Spleen (tissue), 7 donors: ENCODE measurements around the gene RPGRIP1L.

Source experiments
- POLR2A ChIP-seq, 3 donors: fragments of 450-650 bp; IDR thresholded peaks; one replicate each; pipeline ENCODE4 v1.5.1; 2017; ENCODE audit warnings: antibody characterized with exemption in 3 of 3, mild to moderate bottlenecking in 1 of 3
- POLR2AphosphoS5 ChIP-seq, 3 donors: sonication (generic); formaldehyde crosslinking; IDR thresholded peaks; one replicate each; pipeline ENCODE4 v1.5.1; 2017; ENCODE audit warnings: antibody characterized with exemption in 3 of 3
- TF ChIP-seq, protein P1 (sequence below), 11 experiments: fragments of 200-600 bp in 7 of 11; fragments of 450-650 bp in 4 of 11; sonication (generic) in 4 of 11; IDR thresholded peaks in 8 of 11; conservative IDR thresholded peaks in 3 of 11; 1 replicate in 7 of 11; 2 replicates in 4 of 11; pipeline versions ENCODE4 v1.4.0 to v1.8.0; 2016 to 2021; ENCODE audit warnings: antibody characterized with exemption in 11 of 11, inconsistent platforms in 4 of 11, mild to moderate bottlenecking in 1 of 11
- donor health status: DM: no; HTN: no; CAD: no; lungs with moderate emphysema.
- donor health status: DM: no; HTN: no; CAD: no.
- donor health status: DM: no; HTN: no; CAD: no.

DNA sequence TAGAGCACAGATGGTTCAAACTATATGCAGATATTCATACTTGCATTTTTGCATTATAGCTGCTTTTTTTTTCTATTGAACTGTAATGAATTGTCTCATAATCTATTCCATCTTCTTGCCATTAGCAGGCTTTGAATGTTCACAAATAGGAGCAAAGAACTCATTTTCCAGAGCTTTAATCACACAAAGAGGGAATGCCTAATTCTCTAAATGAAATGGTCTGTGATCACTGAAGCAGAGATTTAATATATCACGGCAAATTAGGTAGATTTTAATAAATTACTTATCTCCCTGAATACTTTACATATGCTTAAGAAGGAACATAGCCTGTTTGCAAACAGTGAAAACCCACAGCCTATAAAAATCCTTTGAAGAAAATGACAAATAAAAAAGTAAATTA, 103.0 kb downstream of the RPGRIP1L start:
- no peak for TF ChIP-seq POLR2A (IDR thresholded peaks at IDR 0.05)
- TF ChIP-seq, protein P1, sequence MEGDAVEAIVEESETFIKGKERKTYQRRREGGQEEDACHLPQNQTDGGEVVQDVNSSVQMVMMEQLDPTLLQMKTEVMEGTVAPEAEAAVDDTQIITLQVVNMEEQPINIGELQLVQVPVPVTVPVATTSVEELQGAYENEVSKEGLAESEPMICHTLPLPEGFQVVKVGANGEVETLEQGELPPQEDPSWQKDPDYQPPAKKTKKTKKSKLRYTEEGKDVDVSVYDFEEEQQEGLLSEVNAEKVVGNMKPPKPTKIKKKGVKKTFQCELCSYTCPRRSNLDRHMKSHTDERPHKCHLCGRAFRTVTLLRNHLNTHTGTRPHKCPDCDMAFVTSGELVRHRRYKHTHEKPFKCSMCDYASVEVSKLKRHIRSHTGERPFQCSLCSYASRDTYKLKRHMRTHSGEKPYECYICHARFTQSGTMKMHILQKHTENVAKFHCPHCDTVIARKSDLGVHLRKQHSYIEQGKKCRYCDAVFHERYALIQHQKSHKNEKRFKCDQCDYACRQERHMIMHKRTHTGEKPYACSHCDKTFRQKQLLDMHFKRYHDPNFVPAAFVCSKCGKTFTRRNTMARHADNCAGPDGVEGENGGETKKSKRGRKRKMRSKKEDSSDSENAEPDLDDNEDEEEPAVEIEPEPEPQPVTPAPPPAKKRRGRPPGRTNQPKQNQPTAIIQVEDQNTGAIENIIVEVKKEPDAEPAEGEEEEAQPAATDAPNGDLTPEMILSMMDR (IDR thresholded peaks at IDR 0.05 in 8 of 11, conservative IDR thresholded peaks at IDR 0.05 in 3 of 11): no peak
- no peak for TF ChIP-seq POLR2AphosphoS5 (IDR thresholded peaks at IDR 0.05)
